DND-41 (cell line): Measurements from ENCODE around the gene ZNF488.

ENCODE experiments used
- CTCF ChIP-seq: IDR thresholded peaks from 2 replicates; pipeline ENCODE4 v1.5.1; 2012; ENCODE audit warnings: borderline replicate concordance, low read length, moderate library complexity, mild to moderate bottlenecking; ENCODE audit not compliant: poor library complexity, severe bottlenecking; ENCODE audit errors: extremely low read depth
- EZH2 ChIP-seq: IDR thresholded peaks from 3 replicates; pipeline ENCODE4 v1.6.1; 2012; ENCODE audit warnings: borderline replicate concordance, low read depth, mild to moderate bottlenecking, moderate library complexity, low read length, inconsistent platforms; ENCODE audit not compliant: severe bottlenecking

DNA sequence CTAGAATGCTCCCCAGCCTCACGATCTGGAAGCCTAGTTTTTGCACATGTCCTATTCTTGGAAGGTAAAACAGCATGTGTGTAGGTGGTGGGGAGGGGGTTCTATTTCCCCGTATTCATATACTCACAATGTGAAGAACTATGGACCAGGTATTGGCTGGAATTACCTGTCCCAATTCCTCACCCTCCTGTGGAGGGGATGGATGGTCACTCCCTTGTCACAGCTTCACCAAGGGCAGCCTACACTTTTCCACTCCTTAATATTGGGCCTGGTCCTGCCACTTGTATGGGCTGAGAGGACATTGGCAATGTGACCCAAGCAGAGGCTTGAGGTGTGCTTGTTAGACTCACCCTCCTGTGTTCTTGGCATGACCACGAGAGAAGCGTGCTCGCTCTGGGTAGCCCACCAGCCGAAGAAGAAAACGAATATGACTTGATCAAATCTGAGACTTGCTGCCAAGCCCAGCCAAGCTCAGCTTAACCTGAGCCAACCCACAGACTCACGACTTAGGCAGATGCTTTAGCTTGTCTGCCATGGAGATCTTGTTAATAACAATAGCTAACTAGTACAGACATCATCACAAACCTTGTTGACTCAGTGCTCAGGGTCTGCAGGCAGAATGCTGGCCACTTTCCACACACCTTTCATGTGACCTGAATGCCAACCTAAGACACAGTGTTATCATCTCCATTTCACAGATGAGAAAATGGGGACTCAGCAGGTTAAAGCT lies 17.2 kb downstream of the ZNF488 start:
- no peak for TF ChIP-seq CTCF
- no peak for TF ChIP-seq EZH2
